Measurements from ENCODE around the gene LIME1. TPM values are rescaled to one million over a fixed set of nuclear protein-coding genes. Genes with fewer than 3 reads are reported as not detected.

LIME1 gene
- total and polyA plus RNA-seq, 10 donors = 24.0 to 96.6 (median 49.5) TPM

DNA sequence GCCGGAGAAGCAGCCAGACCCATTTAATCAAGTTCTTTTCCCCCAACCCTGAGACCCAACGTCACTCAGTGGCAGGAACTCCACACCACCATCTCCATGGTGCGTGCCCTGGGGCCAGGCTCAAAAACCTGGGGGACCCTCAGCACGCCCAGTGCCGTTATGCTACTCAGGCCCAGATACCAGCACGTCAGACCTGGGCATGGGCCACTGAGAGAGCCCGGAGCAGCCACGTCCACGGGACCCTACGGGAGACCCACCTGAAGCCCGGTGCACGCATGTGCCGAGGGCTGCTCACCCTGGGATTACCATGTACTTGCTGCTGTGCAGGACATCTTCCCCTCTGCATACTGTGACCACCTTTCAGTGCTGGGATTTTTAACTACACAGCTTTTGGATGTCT lies 16.9 kb downstream of the LIME1 start:
- no peaks in the 10 kb centered on the region for H3K9me3 ChIP-seq
- peak overlapping the region in 1 of 8 donors; percentile 30 for H3K27ac ChIP-seq
- peaks cover 0 to 69% (median 41%) of the 10 kb centered on the region in 6 donors for H3K4me1 ChIP-seq
- no peak for DNase-seq
- no peaks in the 10 kb centered on the region for H3K27me3 ChIP-seq (replicated peaks in 1 of 7)
- H3K36me3 ChIP-seq = peaks cover 0 to 39% (median 2%) of the 10 kb centered on the region in 6 donors
- WGBS, 5 donors = 88 to 97% (median 92%) methylated on average over 10 to 13 of the region's 13 CpGs
- intact Hi-C loops (cut with DNase I; ENCODE audit: low total_unique reads) = no loop called here
- H3K4me3 ChIP-seq = no peak overlapping the region
- TF ChIP-seq POLR2AphosphoS5 (IDR thresholded peaks at IDR 0.05) (no peak), POLR2A (IDR thresholded peaks at IDR 0.05) (no peak)
- TF ChIP-seq, protein P1, sequence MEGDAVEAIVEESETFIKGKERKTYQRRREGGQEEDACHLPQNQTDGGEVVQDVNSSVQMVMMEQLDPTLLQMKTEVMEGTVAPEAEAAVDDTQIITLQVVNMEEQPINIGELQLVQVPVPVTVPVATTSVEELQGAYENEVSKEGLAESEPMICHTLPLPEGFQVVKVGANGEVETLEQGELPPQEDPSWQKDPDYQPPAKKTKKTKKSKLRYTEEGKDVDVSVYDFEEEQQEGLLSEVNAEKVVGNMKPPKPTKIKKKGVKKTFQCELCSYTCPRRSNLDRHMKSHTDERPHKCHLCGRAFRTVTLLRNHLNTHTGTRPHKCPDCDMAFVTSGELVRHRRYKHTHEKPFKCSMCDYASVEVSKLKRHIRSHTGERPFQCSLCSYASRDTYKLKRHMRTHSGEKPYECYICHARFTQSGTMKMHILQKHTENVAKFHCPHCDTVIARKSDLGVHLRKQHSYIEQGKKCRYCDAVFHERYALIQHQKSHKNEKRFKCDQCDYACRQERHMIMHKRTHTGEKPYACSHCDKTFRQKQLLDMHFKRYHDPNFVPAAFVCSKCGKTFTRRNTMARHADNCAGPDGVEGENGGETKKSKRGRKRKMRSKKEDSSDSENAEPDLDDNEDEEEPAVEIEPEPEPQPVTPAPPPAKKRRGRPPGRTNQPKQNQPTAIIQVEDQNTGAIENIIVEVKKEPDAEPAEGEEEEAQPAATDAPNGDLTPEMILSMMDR (IDR thresholded peaks at IDR 0.05 in 8 of 11, conservative IDR thresholded peaks at IDR 0.05 in 3 of 11) = no peak

DNA sequence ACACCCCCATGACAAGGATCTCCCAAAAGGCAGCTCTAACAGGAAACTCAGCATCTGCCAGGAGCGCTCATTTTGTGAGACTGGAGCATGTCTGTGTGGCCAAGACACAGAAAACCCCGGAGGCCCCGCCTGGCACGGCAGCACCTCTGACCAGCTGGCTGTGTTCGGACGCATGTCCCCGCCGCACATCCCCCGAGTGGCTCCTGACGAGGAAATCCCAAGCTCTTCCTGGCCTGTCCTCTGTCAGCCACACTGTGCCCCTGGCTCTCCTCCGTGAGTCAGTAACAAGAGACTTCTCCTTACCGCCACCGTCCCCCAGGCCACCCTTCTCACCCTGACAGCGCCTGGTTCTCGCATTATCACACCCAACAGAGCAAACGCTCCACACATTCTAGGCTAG lies 17.5 kb downstream of the LIME1 start:
- peaks cover 0 to 36% (median 2%) of the 10 kb centered on the region in 6 donors for H3K36me3 ChIP-seq
- peaks cover 0 to 66% (median 38%) of the 10 kb centered on the region in 6 donors for H3K4me1 ChIP-seq
- no peak for DNase-seq
- TF ChIP-seq, protein P1 (IDR thresholded peaks at IDR 0.05 in 8 of 11, conservative IDR thresholded peaks at IDR 0.05 in 3 of 11) = no peak
- peak in 1 of 3 donors; percentile 7 for TF ChIP-seq POLR2AphosphoS5 (IDR thresholded peaks at IDR 0.05)
- H3K27ac ChIP-seq = peak overlapping the region in 3 of 8 donors; percentile 11 to 30 (median 27)
- H3K27me3 ChIP-seq (replicated peaks in 1 of 7) = no peaks in the 10 kb centered on the region
- intact Hi-C loops (cut with DNase I; ENCODE audit: low total_unique reads) = no loop called here
- 83 to 87% (median 84%) methylated on average over 15 to 16 of the region's 16 CpGs for WGBS, 5 donors
- no peak overlapping the region for H3K4me3 ChIP-seq
- H3K9me3 ChIP-seq = no peaks in the 10 kb centered on the region

DNA sequence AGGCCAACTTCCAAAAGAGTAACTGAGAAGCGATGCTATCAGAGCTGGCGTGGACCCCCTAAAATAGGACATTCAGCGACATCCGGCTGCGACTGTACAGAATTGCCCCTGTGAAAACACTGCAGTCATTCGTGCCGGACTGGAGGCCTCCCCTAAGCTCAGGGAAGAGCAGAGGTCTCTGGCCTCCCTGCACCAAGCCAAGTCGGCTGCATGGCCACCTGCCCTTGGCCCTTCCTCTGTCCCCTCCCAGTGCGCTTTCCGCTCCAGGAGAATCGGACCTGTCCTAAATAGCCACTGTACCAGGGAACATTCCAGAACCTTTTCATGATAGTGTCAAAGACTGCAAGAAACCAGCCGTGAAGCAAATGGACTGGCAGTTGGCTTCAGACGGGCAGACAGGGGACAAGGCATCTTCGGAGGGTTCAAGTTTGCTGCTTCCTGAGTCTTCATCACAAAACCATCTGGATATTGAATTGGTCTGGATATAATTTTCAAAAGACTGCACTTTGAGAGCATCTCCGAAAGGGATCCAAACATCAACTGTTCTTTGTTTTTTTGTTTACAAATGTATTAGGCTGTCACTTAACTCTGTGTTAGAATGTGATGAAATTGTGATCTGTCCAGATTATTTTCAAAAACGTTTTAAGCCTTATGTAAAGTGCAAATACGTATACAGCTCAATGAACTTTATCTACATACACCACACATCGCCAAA lies 19.6 kb downstream of the LIME1 start:
- DNase-seq = peak; percentile 80
- whole genome bisulfite sequencing, 5 donors = 71 to 81% (median 76%) methylated on average over 18 of the region's 18 CpGs

DNA sequence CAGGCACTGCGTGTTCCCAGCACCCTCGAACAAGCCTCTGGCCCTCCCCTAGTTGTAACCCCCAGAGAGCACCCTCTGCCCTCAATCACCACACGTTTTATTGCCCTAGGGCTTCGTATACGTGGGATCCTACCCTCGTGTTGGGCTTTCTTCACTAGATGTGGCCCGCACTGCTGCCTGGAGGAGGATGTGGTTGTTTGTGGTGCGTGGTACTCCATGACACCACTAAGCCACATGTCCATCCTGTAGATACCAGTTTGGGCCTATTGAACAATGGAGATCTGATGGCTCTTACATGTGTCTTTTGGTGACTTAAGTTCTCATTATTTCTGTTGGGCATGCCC lies 20.2 kb downstream of the LIME1 start:
- no peak for DNase-seq
- Histone ChIP-seq H3K4me1 (peaks cover 0 to 49% (median 21%) of the 10 kb centered on the region in 6 donors), H3K4me3 (no peak overlapping the region), H3K36me3 (peaks cover 0 to 21% (median 2%) of the 10 kb centered on the region in 6 donors), H3K27ac (peak overlapping the region in 6 of 8 donors; percentile 19 to 65 (median 56)), H3K9me3 (no peaks in the 10 kb centered on the region), H3K27me3 (replicated peaks in 1 of 7) (no peaks in the 10 kb centered on the region)
- intact Hi-C loops (cut with DNase I; ENCODE audit: low total_unique reads) = no loop called here
- 42 to 63% (median 47%) methylated on average over 7 to 8 of the region's 8 CpGs for WGBS, 5 donors
- TF ChIP-seq, protein P1 (IDR thresholded peaks at IDR 0.05 in 8 of 11, conservative IDR thresholded peaks at IDR 0.05 in 3 of 11) = no peak
- TF ChIP-seq POLR2AphosphoS5 (IDR thresholded peaks at IDR 0.05) = peak in 1 of 3 donors; percentile 30
- no peak for TF ChIP-seq POLR2A (IDR thresholded peaks at IDR 0.05)

More for the DNA sequence above, 19.6 kb downstream of the LIME1 start:
- Histone ChIP-seq H3K4me1 (peaks cover 0 to 53% (median 25%) of the 10 kb centered on the region in 6 donors), H3K27ac (peak overlapping the region in 7 of 8 donors; percentile 14 to 65 (median 54)), H3K36me3 (peaks cover 0 to 20% (median 2%) of the 10 kb centered on the region in 6 donors), H3K27me3 (replicated peaks in 1 of 7) (no peaks in the 10 kb centered on the region), H3K9me3 (no peaks in the 10 kb centered on the region), H3K4me3 (no peak overlapping the region)
- intact Hi-C loops (cut with DNase I; ENCODE audit: low total_unique reads) = no loop called here
- TF ChIP-seq, protein P1 (IDR thresholded peaks at IDR 0.05 in 8 of 11, conservative IDR thresholded peaks at IDR 0.05 in 3 of 11) = no peak
- no peak for TF ChIP-seq POLR2A (IDR thresholded peaks at IDR 0.05)
- peak in 2 of 3 donors; percentile 35 to 72 for TF ChIP-seq POLR2AphosphoS5 (IDR thresholded peaks at IDR 0.05)
